NCI-H446 (cell line): ENCODE measurements around the gene MYO15B.

ENCODE experiments used
- DNase-seq, 2 experiments: peaks; one replicate each; lab custom pipeline; 2025; lab: John Stamatoyannopoulos, UW

The MYO15B gene

DNA sequence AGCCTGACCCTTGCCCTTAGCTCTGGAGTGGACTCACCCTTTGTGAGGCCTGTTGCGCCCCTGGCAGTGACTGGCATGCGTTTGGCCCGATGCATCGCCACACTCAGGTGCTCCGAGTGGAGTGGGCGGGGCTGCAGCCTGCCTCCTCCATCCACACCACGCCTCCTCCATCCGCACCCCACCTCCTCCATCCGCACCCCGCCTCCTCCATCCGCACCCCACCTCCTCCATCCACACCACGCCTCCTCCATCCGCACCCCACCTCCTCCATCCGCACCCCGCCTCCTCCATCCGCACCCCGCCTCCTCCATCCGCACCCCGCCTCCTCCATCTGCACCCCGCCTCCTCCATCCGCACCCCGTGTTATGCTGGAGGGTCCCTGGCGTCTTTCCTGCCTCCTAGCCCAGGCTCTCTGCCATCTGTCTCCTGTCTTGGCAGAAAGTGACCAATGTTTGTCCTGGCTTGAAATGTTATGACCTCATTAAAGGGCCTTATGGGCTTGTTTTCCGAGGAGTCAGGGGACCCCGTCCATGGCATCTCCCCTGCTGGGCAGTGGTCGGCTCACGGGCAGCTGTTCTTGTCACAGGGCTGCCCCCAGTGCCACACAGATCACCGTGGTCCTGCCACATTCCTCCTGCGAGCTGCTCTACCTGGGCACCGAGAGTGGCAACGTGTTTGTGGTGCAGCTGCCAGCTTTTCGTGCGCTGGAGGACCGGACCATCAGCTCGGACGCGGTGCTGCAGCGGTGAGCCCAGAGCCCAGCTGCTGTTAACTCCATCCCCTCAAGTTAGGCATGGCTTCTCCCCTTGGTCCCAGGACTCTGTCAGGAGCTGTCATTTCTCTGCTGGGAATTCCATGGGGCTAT lies 28.7 kb upstream of the MYO15B start:
- no peak for DNase-seq

DNA sequence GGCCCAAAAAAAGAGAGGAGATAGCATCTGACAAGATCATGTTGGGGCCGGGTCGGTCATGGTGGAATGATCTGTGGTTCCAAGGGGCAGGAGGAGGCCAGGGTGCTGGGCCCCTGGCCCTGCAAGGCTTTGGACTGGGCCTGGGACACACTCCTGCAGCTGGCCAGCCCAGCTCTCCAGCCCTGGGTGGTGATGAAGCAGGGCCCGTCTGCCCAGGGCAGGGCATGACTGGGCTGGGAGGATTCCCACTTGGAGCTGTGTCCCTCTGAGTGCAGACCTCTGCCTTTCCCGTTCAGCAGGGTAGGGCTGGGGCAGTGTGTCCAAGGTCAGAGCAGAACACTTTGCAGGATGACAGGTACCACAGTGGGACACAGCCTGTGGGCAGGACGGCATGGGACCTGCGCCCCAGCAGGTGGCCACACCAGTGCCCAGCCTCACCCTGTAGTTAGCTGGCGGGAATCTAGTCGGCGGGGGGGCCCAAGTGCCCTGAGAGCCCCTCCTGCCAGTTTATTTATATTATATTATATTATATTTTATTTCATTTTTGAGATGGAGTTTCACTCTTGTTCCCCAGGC lies 27.6 kb upstream of the MYO15B start:
- DNase-seq: no peak

DNA sequence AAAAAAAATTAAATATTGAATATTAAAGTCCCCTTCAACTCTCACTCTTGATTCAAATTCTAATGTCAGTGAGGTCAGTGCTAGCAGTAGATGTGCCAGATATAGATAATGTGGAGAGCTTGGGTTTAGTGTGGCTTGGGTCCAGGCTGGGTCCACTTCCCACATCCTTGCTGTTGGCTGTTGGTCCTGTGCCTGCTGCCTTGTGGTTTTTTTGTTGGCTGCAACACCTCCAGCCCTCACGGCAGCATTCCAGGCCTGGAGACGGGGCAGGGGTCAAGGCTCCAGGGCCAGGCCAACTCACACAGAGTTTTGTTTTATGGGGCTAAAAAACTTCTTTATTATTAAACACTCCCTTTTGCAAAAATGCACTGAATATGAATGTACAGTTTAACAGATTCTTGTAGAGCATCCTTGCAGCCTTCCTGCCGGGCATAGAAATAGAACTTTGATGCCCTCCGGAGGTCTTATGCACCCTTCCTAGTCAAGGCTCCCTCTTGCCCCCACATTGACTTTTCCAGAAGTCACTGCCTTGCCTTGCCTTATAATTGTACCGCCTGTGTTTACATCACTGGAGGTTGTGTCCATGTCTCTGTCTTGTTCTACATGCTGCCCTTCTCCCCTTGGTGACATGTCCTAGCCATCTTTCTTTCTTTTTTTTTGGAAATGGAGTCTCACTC lies 25.5 kb upstream of the MYO15B start:
- no peak for DNase-seq

DNA sequence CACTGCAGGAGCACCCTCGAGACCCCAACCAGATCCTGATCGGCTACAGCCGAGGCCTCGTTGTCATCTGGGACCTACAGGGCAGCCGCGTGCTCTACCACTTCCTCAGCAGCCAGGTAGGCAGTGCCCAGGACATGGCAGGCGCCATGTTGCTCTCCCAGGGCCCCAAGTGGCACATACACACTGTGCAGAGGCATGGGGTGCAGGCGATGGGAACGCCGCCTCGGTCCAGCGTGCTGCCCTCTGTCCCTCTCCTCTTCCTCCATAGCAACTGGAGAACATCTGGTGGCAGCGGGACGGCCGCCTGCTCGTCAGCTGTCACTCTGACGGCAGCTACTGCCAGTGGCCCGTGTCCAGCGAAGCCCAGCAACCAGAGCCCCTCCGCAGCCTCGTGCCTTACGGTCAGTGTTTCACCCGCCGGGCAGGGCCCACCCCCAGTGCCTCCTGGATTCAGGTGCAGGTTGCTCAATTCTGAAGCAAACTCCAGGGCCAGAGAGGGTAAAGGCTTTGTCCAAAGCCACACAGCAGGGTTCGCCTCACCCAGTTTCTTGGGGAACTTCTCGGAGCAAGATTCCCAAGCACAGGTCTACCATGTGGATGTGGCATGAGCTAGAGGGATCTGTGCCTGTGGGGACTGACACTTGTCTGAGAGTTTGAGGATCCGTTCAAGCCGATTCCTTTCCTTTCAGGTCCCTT lies 24.4 kb upstream of the MYO15B start:
- DNase-seq: no peak

DNA sequence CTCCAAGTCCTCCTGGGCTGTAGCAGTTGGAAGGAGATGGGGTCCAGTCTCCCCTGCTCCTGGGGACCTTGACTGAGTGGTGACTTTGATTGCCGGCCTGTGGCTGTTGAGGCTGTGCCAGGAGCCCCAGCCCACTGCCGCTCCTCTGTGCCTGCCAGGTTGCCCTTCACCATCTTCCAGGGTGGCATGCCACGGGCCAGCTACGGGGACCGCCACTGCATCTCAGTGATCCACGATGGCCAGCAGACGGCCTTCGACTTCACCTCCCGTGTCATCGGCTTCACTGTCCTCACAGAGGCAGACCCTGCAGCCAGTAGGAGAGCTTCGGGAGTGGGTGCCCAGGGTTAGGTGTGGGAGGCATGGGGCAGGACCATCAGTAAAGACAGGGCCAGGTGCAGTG lies 23.4 kb upstream of the MYO15B start:
- DNase-seq: no peak

DNA sequence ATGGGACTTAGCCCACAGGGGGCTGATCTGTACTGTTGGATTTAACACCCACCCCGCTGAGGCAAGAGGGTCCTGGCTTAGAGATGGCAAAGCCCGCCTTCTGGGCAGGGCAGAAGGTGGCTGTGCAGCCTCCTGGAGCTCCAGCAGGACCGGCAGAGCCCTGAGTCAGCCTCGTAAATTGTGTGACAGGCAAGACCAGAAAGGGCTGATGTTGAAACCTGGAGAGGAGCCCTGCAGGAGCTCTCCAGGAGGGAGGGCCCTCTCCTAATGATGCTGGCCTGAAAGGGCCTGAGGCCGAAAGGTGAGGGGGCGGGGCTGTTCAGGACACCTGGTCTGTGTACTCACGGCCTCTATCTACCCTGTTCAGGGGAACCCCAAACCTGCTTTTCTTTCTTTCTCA lies 22.5 kb upstream of the MYO15B start:
- no peak for DNase-seq

DNA sequence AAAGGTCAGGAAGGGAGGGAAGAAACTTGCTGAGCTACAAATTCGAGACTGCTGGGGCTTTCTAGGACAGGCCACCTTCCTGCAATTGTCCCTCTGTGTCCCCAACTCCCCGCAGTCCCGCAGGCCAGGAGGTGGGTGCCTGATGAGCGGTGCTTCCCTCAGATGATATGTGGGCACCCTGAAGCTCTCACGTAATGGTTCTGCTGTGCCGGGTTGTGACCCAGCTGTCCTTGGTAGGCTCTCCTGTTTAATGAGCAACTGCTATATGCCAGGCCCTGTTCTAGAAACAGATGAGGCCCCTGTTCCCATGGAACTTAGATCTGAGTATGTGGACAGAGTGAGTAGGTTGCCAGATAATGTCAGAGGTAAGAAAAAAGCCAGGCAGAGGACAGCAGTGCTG lies 22.0 kb upstream of the MYO15B start:
- no peak for DNase-seq

DNA sequence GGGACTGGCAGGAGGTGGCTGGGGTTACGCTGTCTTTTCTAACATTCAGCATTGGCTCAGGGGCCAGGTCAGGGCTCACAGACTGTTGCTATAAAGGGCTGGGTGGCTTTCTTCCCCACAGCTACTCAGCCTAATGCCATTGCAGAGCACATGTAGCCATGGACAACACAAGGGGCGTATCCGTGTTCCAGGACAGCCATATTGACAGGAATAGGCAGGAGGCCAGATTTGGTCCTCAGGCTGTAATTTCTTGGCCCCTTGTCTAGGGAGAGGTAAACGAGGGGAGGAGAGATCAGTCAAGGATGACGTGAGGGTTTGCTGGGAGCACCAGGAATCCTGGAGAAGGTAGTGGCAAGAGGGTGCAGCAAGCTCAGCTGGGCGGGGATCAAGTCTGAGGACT lies 21.2 kb upstream of the MYO15B start:
- DNase-seq: no peak

DNA sequence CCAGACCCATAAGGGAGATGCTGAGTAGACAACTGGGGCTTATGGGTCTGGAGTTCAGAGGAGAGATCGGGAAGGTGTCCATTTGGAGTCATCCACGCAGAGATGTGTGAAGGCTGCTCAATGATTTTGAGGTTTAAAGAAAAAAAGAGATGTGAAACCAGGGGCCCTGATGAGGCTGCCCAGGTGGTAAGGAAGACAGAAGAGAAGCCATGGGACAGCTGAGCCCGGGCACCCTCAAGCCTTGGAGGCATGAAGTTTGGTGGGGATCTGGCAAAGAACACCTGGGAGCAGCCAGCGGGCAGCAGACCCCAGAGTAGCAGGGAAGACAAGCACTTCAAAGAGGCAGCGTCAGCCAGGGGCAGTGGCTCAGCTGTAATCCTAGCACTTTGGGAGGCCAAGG lies 20.8 kb upstream of the MYO15B start:
- no peak for DNase-seq

DNA sequence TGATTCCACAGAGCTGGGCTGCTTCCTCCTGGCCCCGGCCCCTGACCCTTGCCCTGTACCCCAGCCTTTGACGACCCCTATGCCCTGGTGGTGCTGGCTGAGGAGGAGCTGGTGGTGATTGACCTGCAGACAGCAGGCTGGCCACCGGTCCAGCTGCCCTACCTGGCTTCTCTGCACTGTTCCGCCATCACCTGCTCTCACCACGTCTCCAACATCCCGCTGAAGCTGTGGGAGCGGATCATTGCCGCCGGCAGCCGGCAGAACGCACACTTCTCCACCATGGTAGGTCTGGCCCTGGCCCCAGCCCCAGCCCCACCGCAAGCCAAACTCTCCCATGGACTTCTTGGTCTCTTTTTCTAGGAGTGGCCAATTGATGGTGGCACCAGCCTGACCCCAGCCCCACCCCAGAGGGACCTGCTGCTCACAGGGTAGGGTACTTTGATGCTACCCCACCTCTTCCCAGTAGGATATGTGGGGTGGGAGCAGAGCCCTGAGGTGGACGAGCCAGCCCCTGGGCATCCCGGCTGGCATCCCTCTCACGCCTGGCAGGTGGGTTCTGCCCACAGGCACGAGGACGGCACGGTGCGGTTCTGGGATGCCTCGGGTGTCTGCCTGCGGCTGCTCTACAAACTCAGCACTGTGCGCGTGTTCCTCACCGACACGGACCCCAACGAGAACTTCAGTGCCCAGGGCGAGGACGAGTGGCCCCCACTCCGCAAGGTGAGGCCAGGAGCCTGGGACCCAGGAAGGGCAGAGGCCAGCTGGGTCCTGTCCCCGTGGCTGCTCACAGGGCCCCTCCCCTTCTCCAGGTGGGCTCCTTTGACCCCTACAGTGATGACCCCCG lies 19.0 kb upstream of the MYO15B start:
- DNase-seq: no peak

DNA sequence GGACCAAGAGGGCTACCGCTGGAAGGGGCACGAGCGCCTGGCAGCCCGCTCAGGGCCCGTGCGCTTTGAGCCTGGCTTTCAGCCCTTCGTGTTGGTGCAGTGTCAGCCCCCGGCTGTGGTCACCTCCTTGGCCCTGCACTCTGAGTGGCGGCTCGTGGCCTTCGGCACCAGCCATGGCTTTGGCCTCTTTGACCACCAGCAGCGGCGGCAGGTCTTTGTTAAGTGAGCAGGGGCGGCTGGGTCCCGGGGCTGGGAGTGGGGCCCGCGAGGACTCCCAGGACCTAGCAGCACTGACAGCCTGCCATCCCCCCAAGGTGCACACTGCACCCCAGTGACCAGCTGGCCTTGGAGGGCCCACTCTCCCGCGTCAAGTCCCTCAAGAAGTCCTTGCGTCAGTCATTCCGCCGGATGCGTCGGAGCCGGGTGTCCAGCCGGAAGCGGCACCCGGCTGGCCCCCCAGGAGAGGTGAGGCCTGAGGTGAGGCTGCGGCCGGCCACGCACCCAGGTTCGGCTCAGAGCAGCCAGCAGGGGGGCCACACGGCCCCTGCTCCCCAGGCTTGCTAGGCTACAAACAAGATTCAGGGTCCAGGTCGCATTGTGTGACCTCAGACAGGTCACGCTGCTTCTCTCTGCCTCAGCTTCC lies 17.4 kb upstream of the MYO15B start:
- no peak for DNase-seq

DNA sequence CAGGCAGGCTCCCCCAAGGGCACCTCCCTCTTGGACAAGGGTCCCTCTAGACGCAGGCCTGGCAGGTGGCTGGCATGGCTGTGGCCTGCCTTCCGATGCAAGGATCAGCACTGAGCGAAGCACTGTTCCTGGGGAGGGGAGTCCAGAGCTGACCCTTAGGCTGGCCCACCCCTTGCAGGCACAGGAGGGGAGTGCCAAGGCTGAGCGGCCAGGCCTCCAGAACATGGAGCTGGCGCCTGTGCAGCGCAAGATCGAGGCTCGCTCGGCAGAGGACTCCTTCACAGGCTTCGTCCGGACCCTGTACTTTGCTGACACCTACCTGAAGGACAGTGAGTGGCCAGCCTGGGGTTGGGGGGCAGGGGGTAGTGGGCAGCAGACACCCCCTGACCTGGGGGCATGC lies 16.8 kb upstream of the MYO15B start:
- no peak for DNase-seq

DNA sequence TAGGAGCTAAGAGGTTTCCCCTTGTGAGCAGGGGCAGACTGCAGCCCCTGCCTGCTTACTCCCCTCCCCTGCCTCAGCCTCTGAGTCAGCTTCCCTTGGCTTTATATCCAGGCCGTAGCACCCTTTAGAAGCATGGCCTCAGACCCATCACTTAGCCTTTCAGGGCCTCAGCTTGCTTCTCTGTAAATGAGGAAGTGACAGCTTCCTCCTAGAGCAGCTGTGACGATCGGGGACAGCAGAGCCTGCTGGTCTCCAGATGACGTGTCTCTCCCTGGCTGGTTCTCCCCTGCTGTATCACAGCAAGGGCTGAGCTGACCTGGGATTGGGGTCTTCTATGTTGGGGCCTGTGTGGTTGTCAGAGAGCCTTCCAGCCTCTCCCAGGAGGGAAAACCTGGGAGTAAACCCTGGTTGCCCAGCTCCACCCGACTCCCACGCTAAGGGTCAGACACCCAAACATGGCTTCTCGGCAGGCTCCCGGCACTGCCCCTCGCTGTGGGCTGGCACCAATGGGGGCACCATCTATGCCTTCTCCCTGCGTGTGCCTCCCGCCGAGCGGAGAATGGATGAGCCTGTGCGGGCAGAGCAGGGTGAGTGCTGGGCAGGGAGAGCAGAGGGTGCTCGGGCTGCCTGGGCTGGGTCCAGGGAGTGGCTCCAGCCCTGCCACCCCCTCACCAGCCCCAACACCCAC lies 16.3 kb upstream of the MYO15B start:
- DNase-seq: no peak

DNA sequence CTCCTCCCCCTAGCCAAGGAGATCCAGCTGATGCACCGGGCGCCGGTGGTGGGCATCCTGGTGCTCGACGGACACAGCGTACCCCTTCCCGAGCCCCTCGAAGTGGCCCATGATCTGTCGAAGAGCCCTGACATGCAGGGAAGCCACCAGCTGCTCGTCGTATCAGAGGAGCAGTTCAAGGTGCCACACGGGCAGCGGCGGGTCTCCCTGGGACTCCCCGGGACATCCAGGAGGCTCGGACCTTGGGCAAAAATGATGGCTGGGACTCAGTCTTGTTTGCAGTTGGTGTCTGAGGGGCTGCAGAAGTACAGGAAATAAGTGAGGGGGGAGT lies 15.8 kb upstream of the MYO15B start:
- no peak for DNase-seq

DNA sequence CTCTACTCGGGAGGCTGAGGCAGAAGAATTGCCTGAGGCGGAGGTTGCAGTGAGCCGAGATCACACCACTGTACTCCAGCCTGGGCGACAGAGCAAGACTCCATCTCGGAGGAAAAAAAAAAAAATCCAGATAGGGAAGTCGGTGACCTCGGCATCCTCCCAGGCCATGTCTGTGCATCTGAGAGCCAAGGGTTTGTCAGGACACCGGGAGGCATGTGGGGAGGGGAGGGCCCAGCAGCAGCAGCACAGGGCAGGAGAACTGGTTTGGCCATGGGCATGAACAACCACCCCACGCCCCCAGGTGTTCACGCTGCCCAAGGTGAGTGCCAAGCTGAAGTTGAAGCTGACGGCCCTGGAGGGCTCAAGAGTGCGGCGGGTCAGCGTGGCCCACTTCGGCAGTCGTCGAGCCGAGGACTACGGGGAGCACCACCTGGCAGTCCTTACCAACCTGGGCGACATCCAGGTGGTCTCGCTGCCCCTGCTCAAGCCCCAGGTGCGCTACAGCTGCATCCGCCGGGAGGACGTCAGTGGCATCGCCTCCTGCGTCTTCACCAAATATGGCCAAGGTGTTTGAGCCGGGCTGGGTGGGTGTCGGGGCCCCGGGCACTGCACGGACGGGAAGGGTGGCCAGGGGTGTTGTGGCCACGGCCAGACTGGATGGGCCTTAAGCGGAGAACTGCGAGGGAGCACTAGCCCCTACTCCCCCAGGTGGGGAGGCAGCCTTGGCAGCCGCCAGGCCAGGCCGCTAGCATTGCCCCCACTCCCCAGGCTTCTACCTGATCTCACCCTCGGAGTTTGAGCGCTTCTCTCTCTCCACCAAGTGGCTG lies 14.7 kb upstream of the MYO15B start:
- DNase-seq: no peak

DNA sequence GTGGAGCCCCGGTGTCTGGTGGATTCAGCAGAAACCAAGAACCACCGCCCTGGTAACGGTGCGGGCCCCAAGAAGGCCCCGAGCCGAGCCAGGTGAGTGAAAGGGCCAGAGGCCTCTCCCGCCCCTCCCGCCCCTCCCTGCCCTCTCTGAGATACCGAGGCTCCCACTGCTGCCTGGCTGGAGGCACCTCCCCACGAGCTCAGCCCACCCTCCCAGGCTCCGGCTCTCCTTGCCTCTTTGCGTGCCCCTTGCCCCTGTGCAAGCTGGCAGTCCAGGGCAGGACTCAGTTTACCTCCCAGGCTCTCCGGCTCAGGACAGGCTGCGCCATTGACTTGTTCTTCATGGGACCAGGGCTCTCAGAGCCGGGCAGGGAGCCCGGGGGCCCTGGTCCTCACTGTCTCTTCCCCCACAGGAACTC lies 14.1 kb upstream of the MYO15B start:
- no peak for DNase-seq

DNA sequence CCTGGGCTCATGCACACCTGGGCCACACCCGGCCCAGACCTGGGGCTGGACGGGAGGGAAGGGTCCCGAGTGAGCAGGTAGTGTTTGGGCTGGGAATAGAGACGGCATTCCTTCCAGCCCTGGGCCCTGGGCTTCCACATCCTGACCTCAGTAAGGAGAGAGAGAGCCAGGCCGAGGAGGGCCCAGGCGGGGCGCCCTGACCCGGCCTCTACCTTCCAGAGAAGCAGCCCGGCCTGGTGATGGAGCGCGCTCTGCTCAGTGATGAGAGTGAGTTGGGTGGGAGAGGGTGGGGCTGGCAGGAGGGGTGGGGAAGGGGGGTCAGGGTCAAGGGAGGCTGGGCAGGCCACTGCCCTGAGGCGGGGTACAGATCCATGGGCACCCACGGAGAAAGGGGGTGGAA lies 13.6 kb upstream of the MYO15B start:
- DNase-seq: no peak

DNA sequence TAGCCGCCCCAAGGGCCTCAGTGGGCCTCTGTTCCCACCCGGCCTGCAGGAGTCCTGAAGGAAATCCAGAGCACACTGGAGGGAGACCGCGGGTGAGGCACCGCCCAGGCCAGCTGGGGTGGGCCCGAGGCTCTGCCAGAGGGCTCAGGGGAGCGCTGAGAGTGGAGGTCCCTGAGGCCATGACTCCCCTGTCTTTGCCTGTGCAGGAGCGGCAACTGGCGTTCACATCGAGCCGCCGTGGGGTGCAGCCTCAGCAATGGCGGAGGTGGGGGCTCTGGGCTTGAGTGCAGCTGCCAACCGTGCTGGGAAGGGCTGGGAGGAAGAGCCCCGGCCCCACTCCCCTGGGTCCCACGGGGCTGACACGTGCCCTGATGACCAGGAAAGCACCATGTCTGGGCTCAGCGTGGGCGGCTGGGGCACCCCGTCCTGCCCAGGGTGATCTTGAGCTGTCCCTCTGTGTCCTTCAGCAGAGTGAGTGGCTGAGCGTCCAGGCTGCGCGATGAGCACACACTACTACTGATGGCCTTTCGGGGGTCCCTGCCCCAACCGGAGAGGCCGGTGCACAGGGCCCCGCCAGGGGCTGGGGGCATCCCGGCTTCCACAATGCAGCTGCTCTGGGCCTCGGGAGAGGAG lies 13.1 kb upstream of the MYO15B start:
- no peak for DNase-seq

DNA sequence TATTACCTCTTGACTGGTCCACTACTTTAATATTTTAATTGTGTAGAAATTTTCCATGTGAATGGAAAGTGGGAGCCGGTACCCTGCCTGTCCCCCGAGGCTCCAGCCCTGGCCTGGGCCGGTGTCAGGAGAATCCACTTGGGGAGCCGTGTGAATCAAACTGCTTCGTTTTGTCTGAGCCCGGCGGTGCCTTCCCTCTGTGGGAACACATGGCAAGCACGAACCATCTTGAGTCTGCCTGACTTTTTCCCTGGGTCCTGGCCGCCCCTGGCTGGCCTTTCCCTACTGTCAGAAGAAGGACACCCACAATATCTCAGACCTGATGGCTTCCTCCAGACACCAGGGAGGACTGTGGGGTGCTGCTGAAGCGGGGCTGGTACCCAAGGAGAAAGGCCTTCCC lies 12.4 kb upstream of the MYO15B start:
- no peak for DNase-seq
